ENCODE measurements around the gene ISCA2.
"Not testable (repeated sequence)": the region's sequence is repeated elsewhere in the genome, so short reads cannot be mapped to it uniquely, and the experiment has no call there.

ISCA2 gene

DNA sequence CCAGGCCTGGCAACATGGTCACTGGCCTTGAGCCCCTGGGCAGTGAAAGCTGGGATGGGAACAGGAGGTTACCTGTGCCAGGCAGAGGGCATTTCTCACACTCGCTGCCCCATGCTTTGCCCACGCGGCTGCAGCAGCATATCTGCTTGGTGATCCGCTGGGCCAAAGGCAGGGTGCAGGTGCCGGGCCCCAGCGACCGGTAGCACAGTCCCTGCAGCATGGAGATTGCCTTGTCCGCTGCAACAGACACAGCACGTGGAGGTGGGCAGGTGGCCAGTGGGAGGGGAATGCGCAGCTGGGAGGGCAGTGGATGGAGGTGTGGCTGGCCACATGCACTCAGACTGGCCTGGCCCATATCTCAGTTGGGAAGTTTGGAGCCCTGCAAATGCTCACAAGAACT is 35.3 kb downstream of the ISCA2 start:
- no peak for DNase-seq (ENCODE audit: low spot score)

DNA sequence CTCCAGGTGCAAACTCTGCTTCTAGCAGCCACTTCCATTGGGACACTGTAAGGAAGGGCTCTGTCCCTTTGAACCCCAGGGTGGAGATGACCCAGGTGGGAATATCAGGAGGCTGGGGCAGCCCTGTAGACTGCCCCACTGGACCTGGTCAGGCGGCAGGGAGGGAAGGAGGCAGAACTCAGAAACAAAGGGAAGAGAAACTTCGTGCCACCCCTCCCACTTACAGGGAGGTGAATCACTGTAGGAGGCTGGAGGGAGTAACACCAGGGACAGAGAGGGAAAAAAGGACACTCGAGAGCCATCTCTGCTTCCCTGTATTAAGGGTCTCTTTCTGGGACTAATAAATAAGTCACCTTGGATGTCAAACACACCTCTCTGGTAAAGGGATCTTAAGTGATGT is 37.4 kb downstream of the ISCA2 start:
- no peak for DNase-seq (ENCODE audit: low spot score)

DNA sequence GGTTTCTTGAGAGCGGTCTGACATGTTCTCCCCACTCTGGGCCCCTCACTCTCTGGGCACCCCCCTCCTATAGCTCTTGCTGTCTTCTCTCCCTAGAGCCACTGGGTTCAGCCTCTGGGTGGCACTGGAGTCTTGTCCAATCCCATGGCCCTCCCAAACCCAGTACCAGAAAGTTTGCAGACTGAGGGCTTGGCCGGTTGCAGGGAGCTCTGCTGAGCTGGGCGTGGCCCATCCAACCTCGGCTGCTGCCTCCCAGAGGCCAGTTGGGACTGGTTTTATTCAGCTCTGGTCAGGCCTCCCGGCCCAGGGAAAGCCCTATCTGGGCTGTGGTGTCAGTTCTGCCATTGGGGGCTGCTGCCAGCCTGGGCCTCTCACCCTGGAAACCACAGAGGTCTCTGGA is 37.9 kb downstream of the ISCA2 start:
- no peak for DNase-seq (ENCODE audit: low spot score)

DNA sequence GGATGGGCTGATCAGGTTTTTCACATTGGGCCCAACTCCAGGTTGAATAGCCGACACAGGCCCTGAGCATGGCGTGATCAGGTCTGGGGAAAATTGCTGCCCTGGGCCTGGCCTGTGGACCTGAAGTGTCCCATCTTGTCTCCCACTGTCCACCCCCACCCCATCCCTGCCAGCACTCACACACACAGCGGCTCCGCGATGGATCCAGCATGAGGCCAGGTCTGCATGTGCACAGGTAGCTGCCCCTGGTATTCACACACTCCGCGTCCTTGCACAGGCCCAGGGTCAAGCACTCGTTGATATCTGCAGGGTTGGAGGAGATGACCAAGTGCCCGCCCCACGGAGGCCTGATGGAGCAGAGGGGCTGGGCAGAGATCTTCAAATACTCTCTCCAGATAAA is 38.7 kb downstream of the ISCA2 start:
- DNase-seq (ENCODE audit: low spot score), result no peak

DNA sequence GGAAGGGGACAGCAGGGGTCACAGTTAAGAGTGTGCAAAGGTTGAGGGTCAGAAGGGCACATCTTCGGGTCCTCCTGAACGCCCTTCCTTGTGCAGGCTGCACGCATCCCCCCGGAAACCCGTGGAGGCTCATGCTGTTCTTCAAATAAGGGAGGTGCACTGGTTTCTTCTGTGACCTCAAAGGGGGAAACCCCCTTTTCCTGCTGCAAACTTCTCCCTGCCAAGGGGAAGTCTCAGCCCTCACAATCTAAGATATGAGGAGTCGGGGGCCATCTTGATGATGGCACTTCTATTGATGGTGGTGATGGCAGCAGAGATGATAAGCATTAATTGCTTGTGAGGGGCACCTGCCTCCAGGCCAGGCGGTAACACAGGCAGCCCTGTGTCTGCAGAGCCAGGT is 40.0 kb downstream of the ISCA2 start:
- no peak for DNase-seq (ENCODE audit: low spot score)

DNA sequence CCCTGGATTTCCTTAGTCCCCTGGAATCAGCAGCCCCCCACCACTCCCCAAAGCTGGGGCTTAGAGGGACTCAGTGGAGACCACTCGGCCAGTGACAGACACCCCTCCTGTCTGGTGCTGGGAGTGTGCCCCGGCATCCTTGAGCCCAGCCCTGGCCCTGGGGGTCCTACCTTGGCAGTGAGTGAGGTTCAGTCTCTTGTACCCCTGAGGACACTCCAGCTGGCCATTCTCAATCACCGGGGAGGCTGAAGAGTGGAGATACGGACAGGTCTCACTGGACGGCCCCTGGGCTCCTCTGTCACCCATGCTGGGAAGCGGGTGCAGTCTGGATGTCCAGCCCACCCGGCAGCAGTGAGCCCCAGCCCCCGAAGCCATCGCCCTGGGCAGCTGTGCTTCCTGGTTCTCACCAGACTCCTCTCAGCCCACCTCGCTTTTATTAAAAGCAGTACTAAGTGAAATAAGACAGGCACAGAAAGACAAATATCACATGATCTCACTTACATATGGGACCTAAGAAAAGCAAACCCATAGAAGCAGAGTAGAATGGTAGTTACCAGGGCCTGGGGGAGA is 42.3 kb downstream of the ISCA2 start:
- DNase-seq (ENCODE audit: low spot score), result no peak

DNA sequence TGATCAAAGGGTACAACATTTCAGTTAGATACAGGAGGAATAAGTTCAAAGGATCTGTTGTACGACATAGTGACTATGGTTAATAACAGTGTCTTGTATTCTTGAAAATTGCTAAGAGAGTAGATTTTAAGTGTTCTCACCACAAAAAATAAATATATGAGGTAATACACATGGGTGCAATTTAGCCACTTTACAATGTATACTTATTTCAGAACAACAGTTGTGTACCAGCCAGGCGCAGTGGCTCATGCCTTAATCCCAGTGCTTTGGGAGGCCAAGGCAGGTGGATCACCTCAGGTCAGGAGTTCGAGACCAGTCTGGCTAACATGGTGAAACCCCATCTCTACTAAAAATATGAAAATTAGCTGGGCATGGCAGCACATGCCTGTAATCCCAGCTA is 42.8 kb downstream of the ISCA2 start:
- not testable (repeated sequence) for DNase-seq (ENCODE audit: low spot score)

DNA sequence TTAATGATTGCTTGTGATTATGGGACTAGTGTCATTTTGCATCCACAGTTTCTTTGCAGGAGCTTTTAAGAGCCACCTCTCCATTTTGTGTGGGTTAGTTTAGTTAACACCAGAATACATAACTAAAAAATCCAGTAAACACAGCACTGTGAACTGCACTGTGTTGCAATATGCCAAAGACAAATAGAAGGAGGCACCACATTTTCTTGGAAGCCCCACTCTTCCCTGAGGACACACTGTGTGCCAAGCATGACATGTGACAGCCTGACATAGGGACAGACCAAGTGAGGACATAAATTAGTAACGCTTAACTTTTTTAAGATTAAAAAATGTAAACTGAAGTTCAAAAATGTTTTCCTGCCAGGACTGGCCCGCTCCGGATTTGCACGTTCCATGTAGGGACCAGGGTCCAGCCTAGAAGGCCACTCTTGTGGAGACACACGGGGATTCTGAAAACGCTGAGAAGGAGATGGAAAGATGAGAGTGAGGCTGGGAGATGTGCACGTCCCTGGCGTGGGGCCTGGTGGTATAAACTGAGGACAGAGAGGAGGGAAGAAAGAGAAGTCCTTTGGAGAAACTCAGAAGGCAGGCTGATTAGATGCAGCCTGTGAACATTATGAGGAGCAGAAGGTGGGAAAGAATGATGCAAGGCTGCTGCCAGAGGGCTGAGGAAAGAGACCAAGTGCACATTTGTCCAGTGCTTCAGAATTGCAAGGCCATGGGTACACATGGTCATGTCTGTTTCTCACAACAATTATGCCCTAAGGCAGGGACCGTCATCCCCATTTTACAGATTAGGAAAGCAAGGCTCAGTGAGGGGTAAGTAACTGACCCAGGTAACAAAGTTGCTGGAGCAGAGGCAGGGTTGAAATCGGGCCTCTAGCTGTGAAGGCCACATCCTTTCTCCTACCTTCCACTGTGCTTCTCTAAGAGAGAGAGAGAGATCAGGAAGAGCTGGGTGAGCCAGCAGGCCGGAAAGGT is 45.1 kb downstream of the ISCA2 start:
- no peak for DNase-seq (ENCODE audit: low spot score)

DNA sequence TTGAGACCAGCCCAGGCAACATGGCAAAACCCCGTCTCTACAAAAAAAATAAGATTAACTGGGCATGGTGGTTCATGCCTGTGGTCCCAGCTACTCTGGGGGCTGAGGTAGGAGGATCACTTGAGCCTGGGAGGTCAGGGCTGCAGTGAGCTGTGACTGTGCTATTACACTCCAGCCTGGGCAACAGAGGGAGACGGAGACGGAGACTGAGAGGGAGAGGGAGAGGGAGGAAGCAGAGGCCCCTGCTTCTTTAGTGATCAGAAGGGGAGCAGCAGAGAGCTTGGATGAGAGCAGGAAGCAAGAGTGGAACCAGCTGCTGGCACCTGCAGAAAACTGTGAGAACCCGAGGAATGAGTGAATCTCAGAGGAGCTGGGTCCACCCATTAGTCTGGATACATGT is 45.9 kb downstream of the ISCA2 start:
- DNase-seq (ENCODE audit: low spot score), result no peak

DNA sequence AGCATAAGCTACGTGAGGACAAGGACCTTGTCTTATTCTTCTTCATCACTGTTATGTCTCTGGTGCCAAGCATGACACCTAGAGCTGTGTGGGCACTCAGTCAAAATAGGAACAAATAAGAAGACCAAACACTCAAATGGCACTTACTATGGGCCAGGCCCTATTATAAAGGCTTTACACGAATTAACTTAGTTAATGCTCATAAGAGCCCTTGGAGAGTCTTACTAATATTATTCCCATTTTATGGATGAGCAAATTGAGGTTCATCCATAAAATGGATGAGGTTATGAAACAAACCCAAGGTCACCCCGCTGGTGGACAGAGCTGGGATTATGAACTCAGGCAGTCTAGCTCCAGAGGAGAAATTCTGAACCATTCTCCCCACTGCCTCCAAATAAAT is 47.7 kb downstream of the ISCA2 start:
- no peak for DNase-seq (ENCODE audit: low spot score)

DNA sequence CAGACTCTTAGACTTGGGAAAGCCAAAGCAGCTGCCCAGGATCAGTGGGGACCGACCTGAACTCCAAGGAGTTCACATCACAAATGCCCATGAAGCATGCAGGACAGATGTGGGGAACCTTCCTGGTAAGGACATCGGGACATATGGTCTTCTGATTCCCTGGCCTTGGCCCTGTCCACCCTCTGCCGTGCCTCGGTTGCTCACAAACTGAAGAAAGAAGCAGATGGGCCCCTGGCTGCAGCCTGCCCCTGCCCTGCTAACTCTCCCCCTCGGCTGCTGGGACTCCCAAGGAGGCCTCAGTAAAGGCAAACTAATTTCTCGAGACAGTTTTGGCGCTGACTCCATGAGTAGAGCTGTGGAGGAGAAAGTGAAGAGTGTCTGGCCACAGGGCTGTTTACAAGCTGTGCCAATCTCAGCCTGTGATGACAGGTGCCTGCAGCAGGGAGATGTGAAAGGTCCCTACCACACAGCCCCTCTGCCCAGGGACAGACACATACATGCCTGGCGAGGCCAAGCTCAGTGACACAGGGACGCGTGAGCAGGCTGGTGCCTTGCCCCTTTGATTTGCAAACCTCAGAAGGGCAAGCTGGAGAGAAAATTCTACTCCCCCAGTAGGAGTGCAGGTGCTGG is 48.6 kb downstream of the ISCA2 start:
- no peak for DNase-seq (ENCODE audit: low spot score)

DNA sequence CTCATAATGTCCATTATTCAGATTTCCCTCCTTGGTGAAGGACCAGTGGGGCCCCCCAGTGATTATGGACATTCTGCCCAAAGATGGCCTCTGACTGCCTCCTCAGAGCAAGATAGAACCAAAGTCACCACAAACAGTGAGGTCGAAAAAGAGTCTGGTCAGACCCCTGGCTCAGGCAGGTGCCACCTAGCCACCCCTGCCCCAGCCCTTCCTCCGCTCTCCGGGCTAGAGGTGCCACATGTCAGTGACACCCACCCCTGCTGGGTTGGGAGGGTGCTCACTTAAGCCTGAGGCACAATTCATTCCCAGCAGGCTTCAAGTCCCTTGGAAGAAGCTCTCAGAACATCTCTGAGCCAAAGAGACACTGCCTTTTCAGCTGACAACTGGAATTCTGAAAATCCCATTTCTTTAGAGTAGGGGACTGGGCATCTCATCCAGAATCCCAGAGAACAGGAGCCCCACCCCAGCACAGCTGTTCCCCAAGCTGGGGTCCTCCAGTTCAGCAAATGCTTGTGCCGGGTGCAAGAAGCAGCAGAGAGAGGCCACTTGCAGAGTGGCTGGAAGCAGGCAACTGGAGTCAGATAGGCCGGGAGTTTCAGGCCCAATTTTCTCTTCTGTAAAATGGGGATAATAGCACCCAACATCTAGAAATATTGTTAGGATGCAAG is 50.3 kb downstream of the ISCA2 start:
- no peak for DNase-seq (ENCODE audit: low spot score)

DNA sequence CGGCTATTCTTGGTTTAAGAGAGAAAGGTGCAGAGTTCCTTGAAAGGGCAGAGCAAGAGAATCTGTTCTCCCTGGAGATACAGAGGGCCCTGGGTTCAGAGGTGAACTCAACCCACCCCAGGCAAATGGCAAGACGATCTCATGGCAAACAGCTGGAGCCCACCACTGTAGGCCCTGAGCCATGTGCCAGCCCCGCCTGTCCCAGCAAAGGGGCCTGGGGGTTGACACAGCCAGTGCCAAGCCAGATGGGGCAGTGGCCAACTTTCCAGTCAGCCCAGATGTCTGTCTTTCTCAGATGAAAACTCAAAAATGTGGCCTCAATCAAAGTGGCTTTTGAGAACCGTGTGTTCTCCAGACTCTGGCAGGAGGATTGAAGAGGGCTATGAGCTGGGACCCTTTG is 51.8 kb downstream of the ISCA2 start:
- no peak for DNase-seq (ENCODE audit: low spot score)

DNA sequence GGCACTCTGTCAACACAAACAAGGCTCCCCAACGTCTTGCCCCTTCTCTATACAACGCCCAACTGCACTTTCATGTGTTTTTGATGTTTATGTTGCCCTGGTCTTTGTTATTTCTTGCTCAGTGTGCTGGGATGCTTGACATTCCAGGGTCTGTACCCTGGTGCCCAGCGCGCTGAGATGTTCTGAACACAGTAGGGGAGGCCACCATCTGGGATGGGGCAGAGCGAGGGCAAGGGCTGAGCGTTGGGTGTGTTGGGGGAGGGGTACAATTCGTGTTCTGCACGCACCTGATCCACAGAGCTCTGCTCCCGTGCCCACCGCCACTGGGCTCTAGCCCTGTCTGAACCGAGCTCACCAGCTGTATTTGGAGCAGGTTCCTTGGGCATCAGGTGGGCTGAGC is 52.9 kb downstream of the ISCA2 start:
- DNase-seq (ENCODE audit: low spot score), result no peak

All from pons (tissue), 1 donor.